HCT116 (cell line): Measurements from ENCODE around the gene SLC30A3. TPM values are rescaled to one million over a fixed set of nuclear protein-coding genes. Genes with fewer than 3 reads are reported as not detected.

Experiments used
- ATAC-seq: fragments of 200-7000 bp; cut with Tn5 transposase; 2 replicates; pipeline ENCODE4 v1.9.1; 2020; ENCODE audit warnings: mild to moderate bottlenecking, moderate library complexity
- BruUV-seq: library from RNA; stranded (reverse); fragments of 400-500 nt; replicated peaks from 2 replicates; lab custom pipeline; 2021; lab: Mats Ljungman, UMichigan
- CTCF ChIA-PET: fragments of 300-600 bp; sonication (Branson Sonifier 250); formaldehyde crosslinking; loops from one replicate; lab custom pipeline; 2021; ENCODE audit warnings: antibody characterized with exemption; lab: Charles Lee
- POLR2A ChIA-PET: fragments of 300-600, 350-600 bp; sonication (Branson Sonifier 250); formaldehyde crosslinking; loops from one replicate; lab custom pipeline; 2021; ENCODE audit warnings: antibody characterized with exemption; lab: Charles Lee
- RAD21 ChIA-PET, 2 experiments: fragments of 300-600 bp; sonication (Branson Sonifier 250); formaldehyde crosslinking; loops; one replicate each; lab custom pipeline; 2023; ENCODE audit warnings: low total read pairs in 2 of 2; ENCODE audit not compliant: uncharacterized antibody in 2 of 2, unreplicated experiment in 2 of 2, low non-redundant PET in 1 of 2; lab: Charles Lee
- DNase-seq: peaks from one replicate; pipeline ENCODE4 v3.0.0-alpha.2; 2010; ENCODE audit warnings: low read depth, low spot score
- H2AFZ ChIP-seq: fragments of 200-600 bp; shearing (Covaris generic), sonication (generic); 2 replicates; pipeline ENCODE4 v1.6.1; 2017; ENCODE audit warnings: low read depth, mixed run types, mixed read lengths, antibody characterized with exemption, low read length; ENCODE audit not compliant: poor library complexity, severe bottlenecking
- H3K27ac ChIP-seq: 2 replicates; pipeline ENCODE4 v1.5.1; 2012; ENCODE audit warnings: low read depth, low read length
- H3K27me3 ChIP-seq: fragments of 200-600 bp; sonication (generic); 2 replicates; pipeline ENCODE4 v1.6.1; 2016; ENCODE audit warnings: mixed run types, low read length, mixed read lengths; ENCODE audit not compliant: insufficient read depth
- H3K36me3 ChIP-seq, 2 experiments: fragments of 200-500 bp in 1 of 2; fragments of 200-600 bp in 1 of 2; sonication (Bioruptor generic) in 1 of 2; sonication (generic) in 1 of 2; 2 replicates each; pipeline versions ENCODE4 v1.5.1 to v1.6.1; 2014 to 2016; ENCODE audit warnings: low read length in 2 of 2, inconsistent platforms in 1 of 2, mixed read lengths in 1 of 2, mixed run types in 1 of 2; ENCODE audit not compliant: insufficient read depth in 2 of 2, control insufficient read depth in 1 of 2
- H3K4me1 ChIP-seq, 2 experiments: fragments of 200-600 bp in 1 of 2; sonication (generic) in 1 of 2; 2 replicates each; pipeline versions ENCODE4 v1.5.1 to v1.6.1; 2012 to 2017; ENCODE audit warnings: low read length in 2 of 2, inconsistent platforms in 1 of 2, mild to moderate bottlenecking in 1 of 2, mixed read lengths in 1 of 2, mixed run types in 1 of 2, moderate library complexity in 1 of 2; ENCODE audit not compliant: insufficient read depth in 2 of 2, control insufficient read depth in 1 of 2
- H3K4me2 ChIP-seq: fragments of 200-600 bp; sonication (generic); 2 replicates; pipeline ENCODE4 v1.6.1; 2017; ENCODE audit warnings: mixed run types, low read length, mixed read lengths
- H3K4me3 ChIP-seq, 2 experiments: fragments of 200-600 bp in 1 of 2; sonication (generic) in 1 of 2; replicated peaks in 1 of 2; 2 replicates each; pipeline ENCODE4 v1.5.1; 2011 to 2016; ENCODE audit warnings: low read length in 2 of 2, control low read depth in 1 of 2, low read depth in 1 of 2, mild to moderate bottlenecking in 1 of 2, mixed read lengths in 1 of 2, mixed run types in 1 of 2
- H3K79me2 ChIP-seq: fragments of 200-600 bp; sonication (generic); 2 replicates; pipeline ENCODE4 v1.6.1; 2017; ENCODE audit warnings: mild to moderate bottlenecking, mixed run types, low read length, moderate library complexity, mixed read lengths; ENCODE audit not compliant: insufficient read depth
- H3K9ac ChIP-seq: fragments of 200-600 bp; sonication (generic); 2 replicates; pipeline ENCODE4 v1.6.1; 2016; ENCODE audit warnings: low read length, mixed read lengths
- H3K9me2 ChIP-seq: fragments of 200-600 bp; sonication (generic), shearing (Covaris generic); 2 replicates; pipeline ENCODE4 v1.6.1; 2017; ENCODE audit warnings: mixed run types, mild to moderate bottlenecking, moderate library complexity; ENCODE audit not compliant: insufficient read depth
- H3K9me3 ChIP-seq, 2 experiments: fragments of 200-500 bp in 1 of 2; fragments of 200-600 bp in 1 of 2; sonication (Bioruptor generic) in 1 of 2; sonication (generic) in 1 of 2; 2 replicates each; pipeline ENCODE4 v1.6.1; 2014 to 2017; ENCODE audit warnings: low read length in 2 of 2, mixed read lengths in 2 of 2, inconsistent platforms in 1 of 2, low read depth in 1 of 2, mild to moderate bottlenecking in 1 of 2, mixed run types in 1 of 2, moderate library complexity in 1 of 2; ENCODE audit not compliant: control insufficient read depth in 1 of 2, insufficient read depth in 1 of 2
- H4K20me1 ChIP-seq: fragments of 200-600 bp; sonication (generic), shearing (Covaris generic); 2 replicates; pipeline ENCODE4 v1.6.1; 2017; ENCODE audit warnings: mixed run types, mild to moderate bottlenecking, moderate library complexity; ENCODE audit not compliant: insufficient read depth
- CBX3 ChIP-seq: IDR thresholded peaks from 2 replicates; pipeline ENCODE4 v1.6.1; 2012; ENCODE audit warnings: low read depth
- EGR1 ChIP-seq: IDR thresholded peaks from 2 replicates; pipeline ENCODE4 v1.6.1; 2012; ENCODE audit warnings: low read depth
- ELF1 ChIP-seq: IDR thresholded peaks from 2 replicates; pipeline ENCODE4 v1.6.1; 2012; ENCODE audit warnings: low read depth, borderline replicate concordance
- EZH2 ChIP-seq: fragments of 200-600 bp; sonication (generic); IDR thresholded peaks from 2 replicates; pipeline ENCODE4 v1.6.1; 2017; ENCODE audit warnings: antibody characterized with exemption, mixed run types
- POLR2A ChIP-seq: IDR thresholded peaks from 2 replicates; pipeline ENCODE4 v1.7.0; 2011; ENCODE audit warnings: borderline replicate concordance; ENCODE audit not compliant: insufficient read depth, insufficient read length; ENCODE audit errors: extremely low read depth
- SIN3A ChIP-seq: IDR thresholded peaks from 2 replicates; pipeline ENCODE4 v1.6.1; 2012; ENCODE audit warnings: low read depth
- SP1 ChIP-seq: IDR thresholded peaks from 2 replicates; pipeline ENCODE4 v1.6.1; 2012; ENCODE audit warnings: low read depth
- YY1 ChIP-seq: IDR thresholded peaks from 2 replicates; pipeline ENCODE4 v1.6.1; 2011; ENCODE audit warnings: low read length, low read depth, moderate library complexity, mild to moderate bottlenecking; ENCODE audit not compliant: insufficient replicate concordance; ENCODE audit errors: extremely low read depth
- ZNF274 ChIP-seq: fragments of 200-500 bp; sonication (Bioruptor generic); IDR thresholded peaks from 2 replicates; pipeline ENCODE4 v1.6.1; 2014; ENCODE audit warnings: mild to moderate bottlenecking, low read depth, low read length, inconsistent platforms
- intact Hi-C: fragments of 100-400 bp; cut with micrococcal nuclease; formaldehyde crosslinking; loops from 2 replicates; pipeline ENCODE4 v1.10.0; 2022
- total RNA-seq: library from RNA; stranded (reverse); gene quantifications from one replicate; pipeline ENCODE4 v1.2.1, GENCODE V29; 2021; ENCODE audit not compliant: unreplicated experiment
- TF ChIP-seq, protein P1 (sequence below): IDR thresholded peaks from 2 replicates; pipeline ENCODE4 v1.6.1; 2012
- TF ChIP-seq, protein P2 (sequence below): IDR thresholded peaks from 2 replicates; pipeline ENCODE4 v1.6.1; 2012
- TF ChIP-seq, protein P3 (sequence below): IDR thresholded peaks from 2 replicates; pipeline ENCODE4 v1.6.1; 2012; ENCODE audit warnings: low read depth
- TF ChIP-seq, protein P4 (sequence below): IDR thresholded peaks from 2 replicates; pipeline ENCODE4 v1.6.1; 2011; ENCODE audit warnings: mild to moderate bottlenecking, low read length, moderate library complexity; ENCODE audit not compliant: insufficient replicate concordance; ENCODE audit errors: extremely low read depth

Gene SLC30A3
- total RNA-seq, 1 experiment from 2014 or later, result 20.5 TPM

DNA sequence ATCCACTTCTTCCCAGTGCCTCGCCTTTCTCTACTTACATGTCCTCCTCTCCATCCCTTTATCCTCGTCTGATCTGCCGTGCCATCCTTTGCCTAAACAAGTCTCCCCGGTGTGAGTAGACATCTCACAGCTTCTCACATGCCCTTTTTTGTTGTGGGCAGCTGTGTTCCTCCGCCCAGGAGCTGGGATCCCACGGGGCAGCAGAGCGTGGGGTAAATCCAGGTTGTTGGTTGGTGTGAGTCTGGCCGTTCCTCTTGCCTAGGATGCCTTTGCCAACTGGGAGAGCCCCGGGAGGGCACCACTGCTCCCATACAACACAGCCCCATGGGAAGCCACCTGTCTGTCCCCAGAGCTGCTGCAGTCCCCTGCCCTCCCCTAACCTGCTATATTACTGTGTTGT is 22.4 kb downstream of the SLC30A3 start:
- Histone ChIP-seq H3K4me2 (no peak overlapping the region), H4K20me1 (no peaks in the 10 kb centered on the region), H3K4me1 (no peaks in the 10 kb centered on the region), H3K9me3 (no peaks in the 10 kb centered on the region), H3K4me3 (no peak overlapping the region), H3K9ac (no peak overlapping the region), H3K27me3 (no peaks in the 10 kb centered on the region), H2AFZ (no peak overlapping the region), H3K36me3 (peaks cover 47 to 81% of the 10 kb centered on the region in 2 experiments), H3K27ac (no peak overlapping the region), H3K79me2 (no peaks in the 10 kb centered on the region), H3K9me2 (no peaks in the 10 kb centered on the region)
- TF ChIP-seq, protein P1, sequence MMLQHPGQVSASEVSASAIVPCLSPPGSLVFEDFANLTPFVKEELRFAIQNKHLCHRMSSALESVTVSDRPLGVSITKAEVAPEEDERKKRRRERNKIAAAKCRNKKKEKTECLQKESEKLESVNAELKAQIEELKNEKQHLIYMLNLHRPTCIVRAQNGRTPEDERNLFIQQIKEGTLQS, result no peak
- TF ChIP-seq, protein P2, sequence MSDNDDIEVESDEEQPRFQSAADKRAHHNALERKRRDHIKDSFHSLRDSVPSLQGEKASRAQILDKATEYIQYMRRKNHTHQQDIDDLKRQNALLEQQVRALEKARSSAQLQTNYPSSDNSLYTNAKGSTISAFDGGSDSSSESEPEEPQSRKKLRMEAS, result no peak
- no peak for TF ChIP-seq CBX3
- TF ChIP-seq EZH2, result no peak
- TF ChIP-seq ELF1, result no peak
- TF ChIP-seq SIN3A, result no peak
- no peak for TF ChIP-seq POLR2A
- TF ChIP-seq, protein P3, sequence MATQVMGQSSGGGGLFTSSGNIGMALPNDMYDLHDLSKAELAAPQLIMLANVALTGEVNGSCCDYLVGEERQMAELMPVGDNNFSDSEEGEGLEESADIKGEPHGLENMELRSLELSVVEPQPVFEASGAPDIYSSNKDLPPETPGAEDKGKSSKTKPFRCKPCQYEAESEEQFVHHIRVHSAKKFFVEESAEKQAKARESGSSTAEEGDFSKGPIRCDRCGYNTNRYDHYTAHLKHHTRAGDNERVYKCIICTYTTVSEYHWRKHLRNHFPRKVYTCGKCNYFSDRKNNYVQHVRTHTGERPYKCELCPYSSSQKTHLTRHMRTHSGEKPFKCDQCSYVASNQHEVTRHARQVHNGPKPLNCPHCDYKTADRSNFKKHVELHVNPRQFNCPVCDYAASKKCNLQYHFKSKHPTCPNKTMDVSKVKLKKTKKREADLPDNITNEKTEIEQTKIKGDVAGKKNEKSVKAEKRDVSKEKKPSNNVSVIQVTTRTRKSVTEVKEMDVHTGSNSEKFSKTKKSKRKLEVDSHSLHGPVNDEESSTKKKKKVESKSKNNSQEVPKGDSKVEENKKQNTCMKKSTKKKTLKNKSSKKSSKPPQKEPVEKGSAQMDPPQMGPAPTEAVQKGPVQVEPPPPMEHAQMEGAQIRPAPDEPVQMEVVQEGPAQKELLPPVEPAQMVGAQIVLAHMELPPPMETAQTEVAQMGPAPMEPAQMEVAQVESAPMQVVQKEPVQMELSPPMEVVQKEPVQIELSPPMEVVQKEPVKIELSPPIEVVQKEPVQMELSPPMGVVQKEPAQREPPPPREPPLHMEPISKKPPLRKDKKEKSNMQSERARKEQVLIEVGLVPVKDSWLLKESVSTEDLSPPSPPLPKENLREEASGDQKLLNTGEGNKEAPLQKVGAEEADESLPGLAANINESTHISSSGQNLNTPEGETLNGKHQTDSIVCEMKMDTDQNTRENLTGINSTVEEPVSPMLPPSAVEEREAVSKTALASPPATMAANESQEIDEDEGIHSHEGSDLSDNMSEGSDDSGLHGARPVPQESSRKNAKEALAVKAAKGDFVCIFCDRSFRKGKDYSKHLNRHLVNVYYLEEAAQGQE, result no peak
- TF ChIP-seq YY1, result no peak
- TF ChIP-seq, protein P4, sequence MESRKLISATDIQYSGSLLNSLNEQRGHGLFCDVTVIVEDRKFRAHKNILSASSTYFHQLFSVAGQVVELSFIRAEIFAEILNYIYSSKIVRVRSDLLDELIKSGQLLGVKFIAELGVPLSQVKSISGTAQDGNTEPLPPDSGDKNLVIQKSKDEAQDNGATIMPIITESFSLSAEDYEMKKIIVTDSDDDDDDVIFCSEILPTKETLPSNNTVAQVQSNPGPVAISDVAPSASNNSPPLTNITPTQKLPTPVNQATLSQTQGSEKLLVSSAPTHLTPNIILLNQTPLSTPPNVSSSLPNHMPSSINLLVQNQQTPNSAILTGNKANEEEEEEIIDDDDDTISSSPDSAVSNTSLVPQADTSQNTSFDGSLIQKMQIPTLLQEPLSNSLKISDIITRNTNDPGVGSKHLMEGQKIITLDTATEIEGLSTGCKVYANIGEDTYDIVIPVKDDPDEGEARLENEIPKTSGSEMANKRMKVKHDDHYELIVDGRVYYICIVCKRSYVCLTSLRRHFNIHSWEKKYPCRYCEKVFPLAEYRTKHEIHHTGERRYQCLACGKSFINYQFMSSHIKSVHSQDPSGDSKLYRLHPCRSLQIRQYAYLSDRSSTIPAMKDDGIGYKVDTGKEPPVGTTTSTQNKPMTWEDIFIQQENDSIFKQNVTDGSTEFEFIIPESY, result no peak
- TF ChIP-seq EGR1, result no peak
- TF ChIP-seq ZNF274, result no peak
- TF ChIP-seq SP1, result no peak
- intact Hi-C loops, result no loop called here
- ChIA-PET CTCF (no interaction called here), POLR2A (no interaction called here), RAD21 (no interaction called here)
- BruUV-seq, result no TSS peak
- no peak for ATAC-seq
- no peak for DNase-seq
